Measurements from ENCODE around the gene ERCC4. TPM values are rescaled to one million over a fixed set of nuclear protein-coding genes. Genes with fewer than 3 reads are reported as not detected.
A peak's percentile ranks its signal among the peaks of the same experiment; 100 is the strongest.

ERCC4 gene
- total RNA-seq, 1 donor from 2014 or later, result 10.2 TPM

- no peak for TF ChIP-seq CTCF (IDR thresholded peaks at IDR 0.05)
- no peak for ATAC-seq (ENCODE audit: low read depth)
- H3K9me3 Mint-ChIP-seq, result peaks cover 4% of the 10 kb centered on the region
- H3K4me1 Mint-ChIP-seq, result peaks cover 41% of the 10 kb centered on the region
- intact Hi-C loops (cut with micrococcal nuclease), result loop anchor here (5.0 kb wide), 1 partner anchor 40 kb away; no protein-coding TSS in a partner anchor
- ChIA-PET POLR2A (interaction anchor here (1.2 kb wide), 1 partner anchor 289 kb away, joined by 4 read pairs; no protein-coding TSS in a partner anchor), CTCF (interaction anchor here (1.0 kb wide), 1 partner anchor 77 kb away, joined by 3 read pairs; the partner anchor contains the start of gene ERCC4)
- no peak overlapping the region for H3K27ac Mint-ChIP-seq
- no peaks in the 10 kb centered on the region for H3K36me3 Mint-ChIP-seq (ENCODE audit: low read depth)
- no peak overlapping the region for H3K4me3 Mint-ChIP-seq
- no peak for DNase-seq
- no peaks in the 10 kb centered on the region for H3K27me3 Mint-ChIP-seq
Observed at GRCh38 chr16:13996778-13997288, 76.9 kb downstream of the ERCC4 start.

GRCh38 chr16:13997526-13997925 lies 77.6 kb downstream of the ERCC4 start:
- DNase-seq, result no peak
- peak overlapping the region; percentile 73 for H3K27ac Mint-ChIP-seq
- H3K4me3 Mint-ChIP-seq, result peak overlapping the region; percentile 21
- ChIA-PET POLR2A (interaction anchor here (0.7 to 1.2 kb wide), 2 partner anchors 289 to 313 kb away, joined by 3 to 4 read pairs; no protein-coding TSS in a partner anchor), CTCF (interaction anchor here (1.0 kb wide), 1 partner anchor 78 kb away, joined by 3 read pairs; the partner anchor contains the start of gene ERCC4)
- no peaks in the 10 kb centered on the region for H3K27me3 Mint-ChIP-seq
- peak; percentile 14 for ATAC-seq (ENCODE audit: low read depth)
- H3K4me1 Mint-ChIP-seq, result peaks cover 47% of the 10 kb centered on the region
- intact Hi-C loops (cut with micrococcal nuclease), result loop anchor here (5.0 kb wide), 1 partner anchor 40 kb away; no protein-coding TSS in a partner anchor
- H3K9me3 Mint-ChIP-seq, result peaks cover 4% of the 10 kb centered on the region
- no peak for TF ChIP-seq CTCF (IDR thresholded peaks at IDR 0.05)
- H3K36me3 Mint-ChIP-seq (ENCODE audit: low read depth), result no peaks in the 10 kb centered on the region

GRCh38 chr16:13997933-13998332 lies 78.0 kb downstream of the ERCC4 start:
- no peak for DNase-seq

GRCh38 chr16:13999071-13999894 lies 79.3 kb downstream of the ERCC4 start:
- Mint-ChIP-seq H3K4me1 (peaks cover 59% of the 10 kb centered on the region), H3K9me3 (peaks cover 4% of the 10 kb centered on the region), H3K27ac (peak overlapping the region; percentile 62), H3K36me3 (ENCODE audit: low read depth) (no peaks in the 10 kb centered on the region), H3K27me3 (no peaks in the 10 kb centered on the region), H3K4me3 (no peak overlapping the region)
- intact Hi-C loops (cut with micrococcal nuclease), result loop anchor here (5.0 kb wide), 1 partner anchor 42 kb away; no protein-coding TSS in a partner anchor
- ChIA-PET CTCF (no interaction called here), POLR2A (interaction anchor here (0.6 to 0.7 kb wide), 2 partner anchors 404 to 1644 kb away, joined by 3 to 8 read pairs; no protein-coding TSS in a partner anchor)
- ATAC-seq (ENCODE audit: low read depth) (no peak), DNase-seq (no peak)
- TF ChIP-seq CTCF (IDR thresholded peaks at IDR 0.05), result no peak

More at GRCh38 chr16:13997933-13998332, 78.0 kb downstream of the ERCC4 start:
- peak; percentile 94 for ATAC-seq (ENCODE audit: low read depth)
- H3K27ac Mint-ChIP-seq, result peak overlapping the region; percentile 73
- H3K4me3 Mint-ChIP-seq, result peak overlapping the region; percentile 21
- intact Hi-C loops (cut with micrococcal nuclease), result loop anchor here (5.0 kb wide), 1 partner anchor 41 kb away; no protein-coding TSS in a partner anchor
- H3K4me1 Mint-ChIP-seq, result peaks cover 51% of the 10 kb centered on the region
- no peaks in the 10 kb centered on the region for H3K27me3 Mint-ChIP-seq
- no peak for TF ChIP-seq CTCF (IDR thresholded peaks at IDR 0.05)
- H3K36me3 Mint-ChIP-seq (ENCODE audit: low read depth), result no peaks in the 10 kb centered on the region
- CTCF ChIA-PET, result no interaction called here
- POLR2A ChIA-PET, result interaction anchor here (0.7 to 1.2 kb wide), 2 partner anchors 288 to 313 kb away, joined by 3 to 4 read pairs; no protein-coding TSS in a partner anchor
- H3K9me3 Mint-ChIP-seq, result peaks cover 4% of the 10 kb centered on the region
